Middle frontal gyrus (tissue), 1 donor: ENCODE measurements around the gene CCDC187.

ENCODE experiments used
- DNase-seq: peaks from one replicate; pipeline ENCODE4 v3.0.0-alpha.2; 2015; ENCODE audit warnings: low spot score; ENCODE audit errors: extremely low spot score

CCDC187 gene

GRCh38 chr9:136284951-136285350, 18.9 kb downstream of the CCDC187 start:
- no peak for DNase-seq

DNA sequence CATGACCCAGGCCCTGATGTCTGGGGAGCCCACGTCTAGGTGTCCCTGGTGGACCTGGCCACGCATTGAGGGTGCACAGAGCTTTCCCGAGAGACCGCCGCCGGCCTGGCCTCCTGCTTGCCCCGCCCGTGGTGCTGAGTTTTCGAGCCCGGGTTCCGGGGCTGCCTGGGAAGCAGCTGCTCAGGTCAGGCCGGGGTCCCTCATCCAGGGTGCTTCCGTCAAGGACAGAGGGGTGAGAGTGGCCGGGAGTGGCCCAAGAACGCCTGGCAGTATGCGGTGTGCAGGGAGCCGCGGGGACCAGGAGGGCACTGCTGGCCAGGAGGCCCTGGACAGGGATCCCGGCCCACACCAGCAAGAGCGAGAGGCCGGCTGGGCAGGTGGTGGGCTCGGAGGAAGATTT, 19.6 kb downstream of the CCDC187 start:
- no peak for DNase-seq

GRCh38 chr9:136283291-136284235, 20.3 kb downstream of the CCDC187 start:
- DNase-seq: no peak

DNA sequence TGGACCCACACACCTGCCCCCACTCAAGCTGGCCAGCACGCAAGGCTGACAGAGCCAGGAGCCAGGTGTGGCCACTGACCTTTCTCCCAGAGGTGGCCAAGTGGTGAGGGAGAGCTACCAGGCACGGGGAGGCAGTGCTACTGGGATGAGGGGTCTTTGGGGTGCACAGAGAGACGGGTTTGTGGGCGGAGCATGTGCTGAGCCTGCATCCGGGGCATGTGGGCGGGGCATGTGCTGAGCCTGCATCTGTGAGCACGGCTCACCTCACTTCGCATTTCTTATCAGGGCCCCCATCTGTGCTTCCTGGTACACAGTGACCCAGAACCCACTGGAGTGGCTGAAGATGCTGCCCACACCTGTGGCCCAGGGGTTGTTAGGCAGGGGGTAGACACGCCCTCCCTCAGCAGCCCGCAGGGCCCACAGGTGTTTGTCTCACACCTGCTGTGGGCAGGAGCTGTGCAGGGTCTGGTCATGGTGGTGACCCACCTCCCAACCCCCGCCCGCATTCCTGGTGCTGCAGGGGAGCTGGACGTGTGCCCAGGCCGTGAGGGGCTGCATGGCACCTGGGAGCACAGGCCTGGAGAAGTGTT, 21.5 kb downstream of the CCDC187 start:
- DNase-seq: no peak

DNA sequence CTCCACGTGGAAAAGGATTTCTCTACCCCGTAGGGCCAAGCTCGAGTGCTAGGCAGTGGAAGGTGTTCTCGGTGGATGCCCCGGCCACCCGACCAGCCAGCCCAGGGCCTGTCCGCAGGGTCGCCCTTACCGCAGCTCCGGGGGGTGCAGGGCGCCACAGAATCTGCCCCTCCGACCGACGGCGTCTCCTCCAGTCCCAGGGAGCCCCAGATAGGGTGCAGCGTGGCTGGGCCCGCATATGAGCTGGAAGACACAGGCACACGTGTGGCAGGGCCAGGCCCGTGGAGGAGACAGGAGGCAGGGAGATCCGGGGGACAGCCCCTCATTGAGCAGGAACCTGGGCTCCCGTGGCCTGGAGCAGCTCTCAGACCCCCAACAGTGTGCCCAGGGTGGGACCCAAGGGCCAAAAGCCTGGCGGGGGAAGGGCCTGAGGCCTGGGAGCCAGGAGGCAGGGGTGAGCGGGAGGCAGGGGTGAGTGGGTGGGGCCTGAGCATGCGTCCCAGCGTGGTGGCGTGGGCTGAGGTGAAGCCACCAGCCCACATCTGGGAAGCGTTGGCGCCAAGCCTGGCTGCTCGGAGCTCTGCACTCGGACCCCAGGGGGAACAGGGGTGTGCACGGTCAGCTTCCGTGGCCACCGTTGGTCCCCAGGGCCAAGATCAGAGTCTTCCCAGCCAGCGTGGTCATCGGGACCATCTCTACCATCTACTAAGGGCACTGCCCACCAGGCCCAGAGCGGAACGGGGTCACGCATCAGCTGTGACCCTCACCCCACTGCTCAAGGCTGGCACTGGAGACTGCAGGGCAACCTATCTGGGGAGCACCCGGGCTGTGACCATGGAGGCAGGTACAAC, 22.2 kb downstream of the CCDC187 start:
- no peak for DNase-seq

GRCh38 chr9:136280535-136281315, 23.2 kb downstream of the CCDC187 start:
- no peak for DNase-seq

- no peak for DNase-seq
Measured at GRCh38 chr9:136279471-136279870, 24.4 kb downstream of the CCDC187 start.

DNA sequence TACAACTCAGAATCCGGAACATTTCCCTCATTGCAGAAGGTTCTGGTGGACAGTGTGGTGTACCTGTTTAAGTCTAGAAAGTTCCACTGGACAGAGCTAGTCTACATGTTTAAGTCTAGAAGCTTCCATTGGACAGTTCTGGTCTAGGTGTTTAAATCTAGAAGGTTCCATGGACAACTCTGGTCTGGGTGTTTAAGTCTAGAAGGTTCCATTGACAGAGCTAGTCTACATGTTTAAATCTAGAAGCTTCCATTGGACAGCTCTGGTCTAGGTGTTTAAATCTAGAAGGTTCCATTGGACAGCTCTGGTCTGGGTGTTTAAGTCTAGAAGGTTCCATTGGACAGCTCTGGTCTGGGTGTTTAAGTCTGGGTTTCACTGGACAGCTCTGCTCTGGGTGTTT, 25.0 kb downstream of the CCDC187 start:
- DNase-seq: no peak

DNA sequence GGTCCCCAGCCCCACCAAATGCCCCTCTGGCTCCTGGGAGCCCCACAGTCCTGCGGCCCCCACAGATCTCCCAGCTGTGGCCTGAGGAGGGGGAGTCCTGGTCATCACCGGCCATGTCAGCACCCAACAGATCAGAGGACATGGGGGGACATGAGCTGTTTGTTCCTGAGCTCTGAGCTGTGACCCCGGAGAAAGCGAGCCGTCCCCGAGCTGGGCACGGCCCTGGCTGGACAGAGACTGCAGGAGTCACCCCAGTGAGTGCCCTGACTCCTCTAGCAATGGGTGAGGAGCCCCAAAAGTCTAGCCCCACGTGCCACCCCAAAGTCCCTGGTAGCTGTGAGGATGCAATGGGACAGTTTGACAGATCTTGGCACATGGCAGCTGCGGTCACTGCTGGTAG, 25.7 kb downstream of the CCDC187 start:
- DNase-seq: no peak

DNA sequence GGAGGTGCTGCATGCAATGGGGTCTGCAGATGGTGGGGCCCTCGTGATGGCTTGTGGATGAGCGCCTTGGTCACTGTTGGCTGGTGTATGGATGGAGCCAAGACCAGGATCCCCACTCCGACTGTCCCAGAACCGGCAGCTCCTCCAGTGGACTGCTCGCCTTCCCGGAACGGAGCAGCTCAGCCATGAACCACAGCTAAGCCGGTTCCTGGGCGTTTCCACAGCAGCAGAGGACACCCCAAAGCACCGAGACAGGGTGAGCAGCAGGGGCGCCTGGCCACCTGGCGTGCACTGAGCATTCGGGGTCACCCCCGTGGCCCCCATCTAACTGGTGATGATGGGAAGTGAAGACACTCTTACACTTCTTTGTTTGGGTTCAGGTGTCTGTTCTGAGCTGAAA, 26.1 kb downstream of the CCDC187 start:
- no peak for DNase-seq

DNA sequence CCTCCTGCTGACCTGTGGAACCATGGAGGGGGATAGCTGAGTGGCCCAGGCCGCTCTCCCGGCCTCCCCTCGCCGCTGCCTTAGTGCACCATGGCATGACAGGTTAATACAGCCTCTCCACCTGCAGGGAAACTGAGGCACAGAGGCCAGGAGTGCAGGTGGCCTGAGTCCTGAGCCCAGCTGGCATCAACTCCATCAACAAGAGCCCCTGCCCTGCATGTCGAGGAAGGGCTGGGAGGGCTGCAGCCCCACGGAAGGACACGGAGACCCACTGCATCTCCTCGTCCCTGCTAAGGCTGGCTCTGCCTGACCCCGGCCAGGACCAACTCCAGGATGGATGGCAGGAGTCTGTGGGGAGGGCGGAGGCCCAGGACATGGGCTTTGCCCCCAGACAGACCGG, 27.2 kb downstream of the CCDC187 start:
- DNase-seq: no peak

GRCh38 chr9:136275655-136276429, 28.1 kb downstream of the CCDC187 start:
- no peak for DNase-seq

DNA sequence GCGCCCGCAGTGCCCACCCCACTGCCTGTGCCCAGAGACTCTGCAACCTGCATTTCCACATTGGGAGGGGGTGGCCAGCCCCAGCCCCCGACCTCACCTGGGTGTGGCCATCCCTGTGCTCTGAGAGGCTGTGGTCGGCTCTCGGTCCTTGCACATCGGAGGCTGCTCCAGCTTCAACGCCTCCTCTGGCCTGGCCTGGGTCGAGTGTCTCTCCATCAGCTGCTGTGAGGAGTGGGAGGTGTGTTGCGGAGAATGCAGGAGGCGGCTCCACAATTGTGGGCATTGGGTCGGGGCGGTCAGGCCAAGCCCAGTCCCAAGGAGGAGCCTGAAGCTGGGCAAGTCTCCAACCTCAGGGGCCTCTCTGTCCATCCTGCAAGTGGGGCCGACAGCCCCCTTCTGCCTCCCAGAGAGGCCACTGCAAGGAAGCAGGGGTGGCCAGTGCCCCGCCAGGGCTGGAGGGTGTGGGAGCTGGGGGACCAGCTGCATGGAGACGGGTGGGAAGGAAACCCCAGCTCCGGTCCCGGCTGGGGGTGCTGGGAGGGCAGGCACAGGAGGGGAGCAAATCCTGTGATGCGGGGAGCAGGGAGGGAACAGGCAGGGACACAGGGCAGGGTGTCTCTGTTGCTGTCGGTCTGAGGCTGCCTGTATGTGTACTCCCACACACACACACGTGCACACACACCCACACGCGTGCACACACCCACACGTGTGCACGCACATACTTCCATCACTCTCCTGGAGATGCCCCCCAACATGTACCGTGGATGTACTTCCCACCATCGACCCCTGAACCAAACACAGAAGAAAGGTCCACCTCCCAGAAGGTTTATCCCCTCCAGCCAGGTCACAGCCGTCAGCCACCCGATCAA, 28.9 kb downstream of the CCDC187 start:
- DNase-seq: no peak

DNA sequence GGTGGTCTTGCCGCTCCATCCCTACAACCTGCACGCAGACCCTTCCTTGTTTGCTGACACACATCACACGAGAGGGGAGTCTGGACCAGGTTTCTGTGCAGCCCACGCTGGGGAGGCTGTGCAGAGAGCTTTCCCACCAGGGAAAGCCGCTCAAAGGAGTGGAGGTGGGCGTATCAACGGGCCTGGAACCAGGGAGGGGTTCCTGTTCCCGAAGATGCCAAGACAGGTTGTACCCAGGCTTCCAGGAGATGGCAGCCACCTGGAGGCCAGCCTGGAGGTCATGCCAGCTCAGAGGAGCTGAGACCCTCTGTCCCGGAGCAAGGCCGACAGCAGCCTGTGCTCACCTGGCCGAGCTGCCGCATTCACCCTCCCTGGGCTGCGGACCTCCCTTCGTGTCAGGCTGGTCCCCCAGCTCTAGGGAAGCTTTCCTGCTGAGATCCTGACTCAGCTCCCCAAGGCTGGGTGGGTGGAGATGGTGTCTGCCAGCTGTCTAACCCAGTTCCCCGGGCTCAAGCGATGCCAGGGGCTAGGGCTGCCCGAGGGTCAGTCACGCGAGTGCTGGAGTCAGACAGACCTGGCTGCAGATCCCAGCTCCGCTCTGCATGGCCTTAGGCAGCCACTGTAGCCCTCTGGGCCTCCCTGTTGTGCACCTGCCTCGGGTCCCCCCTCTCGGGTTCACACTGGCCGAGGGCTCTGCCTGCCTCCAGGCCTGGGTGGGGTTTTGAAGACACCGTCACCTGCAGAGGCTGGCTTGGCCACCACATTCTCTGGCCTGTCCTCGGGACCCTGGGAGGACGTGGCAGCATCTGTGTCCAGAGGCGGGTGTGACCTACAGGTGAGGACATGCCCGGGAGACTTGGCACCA, 29.7 kb downstream of the CCDC187 start:
- no peak for DNase-seq

DNA sequence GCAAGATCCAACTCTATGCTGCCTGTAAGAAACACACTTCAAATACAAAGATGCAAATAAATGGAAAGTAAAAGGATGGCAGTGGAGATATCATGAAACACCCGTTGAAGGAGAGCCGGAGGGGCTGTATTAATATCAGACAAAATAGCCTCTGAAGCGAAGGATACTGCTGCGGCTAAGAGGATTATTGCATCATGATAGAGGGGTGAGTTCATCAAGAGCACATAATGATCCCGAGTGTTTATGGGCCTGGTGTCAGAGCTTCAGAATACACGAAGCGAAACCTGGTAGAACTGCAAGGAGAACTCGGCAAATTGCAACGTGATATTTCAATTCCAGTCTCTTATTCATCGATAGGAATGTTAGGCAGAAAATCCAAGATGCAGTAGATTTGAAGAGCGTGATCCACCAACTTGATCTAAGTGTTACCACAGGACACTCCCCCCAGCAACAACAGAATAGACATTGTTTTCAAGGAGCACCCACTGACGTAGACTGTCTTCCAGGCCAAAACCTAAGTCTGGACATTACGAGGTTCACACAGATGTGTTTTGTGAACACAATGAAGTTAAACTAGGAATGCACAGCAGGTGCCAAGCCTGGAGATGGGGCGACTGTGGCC, 30.5 kb downstream of the CCDC187 start:
- no peak for DNase-seq

- DNase-seq: no peak
Measured at GRCh38 chr9:136270173-136270705, 33.7 kb downstream of the CCDC187 start.

DNA sequence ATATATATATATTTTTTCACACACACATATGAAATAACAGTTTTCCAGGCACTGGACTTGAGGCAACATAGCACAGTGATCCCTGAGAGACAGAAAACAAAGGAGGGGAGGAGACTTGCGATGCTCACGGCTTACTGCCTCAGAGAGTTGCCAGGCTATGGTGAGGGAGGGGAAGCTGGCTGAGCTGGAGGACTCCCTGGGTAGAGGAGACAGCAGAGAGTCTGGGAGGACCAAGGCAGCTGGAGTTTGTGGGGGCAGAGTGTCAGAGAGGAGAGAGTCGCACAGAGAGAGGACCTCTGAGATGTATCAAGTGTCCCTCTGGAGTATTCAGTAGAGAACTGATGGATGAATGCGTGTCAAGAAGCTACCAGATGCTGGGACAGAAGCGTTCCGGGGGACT, 35.2 kb downstream of the CCDC187 start:
- no peak for DNase-seq

GRCh38 chr9:136268318-136268717, 35.6 kb downstream of the CCDC187 start:
- no peak for DNase-seq
